Neutrophil (primary cell): ENCODE measurements around the gene NCK2.

Experiments
- H3K27ac ChIP-seq: fragments of 200-600 bp; sonication (generic); 2 replicates; pipeline ENCODE4 v1.5.1; 2016; ENCODE audit warnings: mild to moderate bottlenecking, moderate library complexity
- H3K27me3 ChIP-seq: fragments of 200-600 bp; sonication (generic); 2 replicates; pipeline ENCODE4 v1.6.0; 2016; ENCODE audit warnings: mild to moderate bottlenecking
- H3K36me3 ChIP-seq: fragments of 200-600 bp; sonication (generic); 2 replicates; pipeline ENCODE4 v1.5.1; 2017
- H3K4me1 ChIP-seq, 2 experiments: fragments of 200-600 bp in 1 of 2; sonication (generic) in 1 of 2; 1 replicate in 1 of 2; 2 replicates in 1 of 2; pipeline versions ENCODE4 v1.5.1 to v1.6.1; 2013 to 2016; ENCODE audit warnings: low read depth in 1 of 2, low read length in 1 of 2, mild to moderate bottlenecking in 1 of 2, moderate library complexity in 1 of 2; ENCODE audit not compliant: control insufficient read depth in 1 of 2, insufficient read depth in 1 of 2
- H3K4me3 ChIP-seq, 2 experiments: fragments of 200-600 bp in 1 of 2; sonication (generic) in 1 of 2; 1 replicate in 1 of 2; 2 replicates in 1 of 2; pipeline ENCODE4 v1.5.1; 2013 to 2016; ENCODE audit warnings: low read depth in 1 of 2, low read length in 1 of 2, mild to moderate bottlenecking in 1 of 2, moderate library complexity in 1 of 2
- H3K9me3 ChIP-seq: fragments of 200-600 bp; sonication (generic); 2 replicates; pipeline ENCODE4 v1.5.1; 2016
- TF ChIP-seq, protein P1 (sequence below): fragments of 200-600 bp; sonication (generic); IDR thresholded peaks from 2 replicates; pipeline ENCODE4 v1.5.1; 2016; ENCODE audit warnings: antibody characterized with exemption

The NCK2 gene

GRCh38 chr2:105834931-105835330 is 90.2 kb downstream of the NCK2 start:
- Histone ChIP-seq H3K4me1 (peaks cover 0 to 7% of the 10 kb centered on the region in 2 experiments), H3K9me3 (no peaks in the 10 kb centered on the region), H3K27ac (peak overlapping the region; percentile 64), H3K27me3 (no peaks in the 10 kb centered on the region), H3K36me3 (no peaks in the 10 kb centered on the region), H3K4me3 (no peak overlapping the region)
- TF ChIP-seq, protein P1, sequence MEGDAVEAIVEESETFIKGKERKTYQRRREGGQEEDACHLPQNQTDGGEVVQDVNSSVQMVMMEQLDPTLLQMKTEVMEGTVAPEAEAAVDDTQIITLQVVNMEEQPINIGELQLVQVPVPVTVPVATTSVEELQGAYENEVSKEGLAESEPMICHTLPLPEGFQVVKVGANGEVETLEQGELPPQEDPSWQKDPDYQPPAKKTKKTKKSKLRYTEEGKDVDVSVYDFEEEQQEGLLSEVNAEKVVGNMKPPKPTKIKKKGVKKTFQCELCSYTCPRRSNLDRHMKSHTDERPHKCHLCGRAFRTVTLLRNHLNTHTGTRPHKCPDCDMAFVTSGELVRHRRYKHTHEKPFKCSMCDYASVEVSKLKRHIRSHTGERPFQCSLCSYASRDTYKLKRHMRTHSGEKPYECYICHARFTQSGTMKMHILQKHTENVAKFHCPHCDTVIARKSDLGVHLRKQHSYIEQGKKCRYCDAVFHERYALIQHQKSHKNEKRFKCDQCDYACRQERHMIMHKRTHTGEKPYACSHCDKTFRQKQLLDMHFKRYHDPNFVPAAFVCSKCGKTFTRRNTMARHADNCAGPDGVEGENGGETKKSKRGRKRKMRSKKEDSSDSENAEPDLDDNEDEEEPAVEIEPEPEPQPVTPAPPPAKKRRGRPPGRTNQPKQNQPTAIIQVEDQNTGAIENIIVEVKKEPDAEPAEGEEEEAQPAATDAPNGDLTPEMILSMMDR: no peak

- Histone ChIP-seq H3K4me3 (no peak overlapping the region), H3K4me1 (peaks cover 0 to 7% of the 10 kb centered on the region in 2 experiments), H3K27ac (no peak overlapping the region), H3K27me3 (no peaks in the 10 kb centered on the region), H3K36me3 (no peaks in the 10 kb centered on the region), H3K9me3 (no peaks in the 10 kb centered on the region)
- TF ChIP-seq, protein P1: no peak
These were observed 91.6 kb downstream of the NCK2 start for GRCh38 chr2:105836341-105836740.

DNA sequence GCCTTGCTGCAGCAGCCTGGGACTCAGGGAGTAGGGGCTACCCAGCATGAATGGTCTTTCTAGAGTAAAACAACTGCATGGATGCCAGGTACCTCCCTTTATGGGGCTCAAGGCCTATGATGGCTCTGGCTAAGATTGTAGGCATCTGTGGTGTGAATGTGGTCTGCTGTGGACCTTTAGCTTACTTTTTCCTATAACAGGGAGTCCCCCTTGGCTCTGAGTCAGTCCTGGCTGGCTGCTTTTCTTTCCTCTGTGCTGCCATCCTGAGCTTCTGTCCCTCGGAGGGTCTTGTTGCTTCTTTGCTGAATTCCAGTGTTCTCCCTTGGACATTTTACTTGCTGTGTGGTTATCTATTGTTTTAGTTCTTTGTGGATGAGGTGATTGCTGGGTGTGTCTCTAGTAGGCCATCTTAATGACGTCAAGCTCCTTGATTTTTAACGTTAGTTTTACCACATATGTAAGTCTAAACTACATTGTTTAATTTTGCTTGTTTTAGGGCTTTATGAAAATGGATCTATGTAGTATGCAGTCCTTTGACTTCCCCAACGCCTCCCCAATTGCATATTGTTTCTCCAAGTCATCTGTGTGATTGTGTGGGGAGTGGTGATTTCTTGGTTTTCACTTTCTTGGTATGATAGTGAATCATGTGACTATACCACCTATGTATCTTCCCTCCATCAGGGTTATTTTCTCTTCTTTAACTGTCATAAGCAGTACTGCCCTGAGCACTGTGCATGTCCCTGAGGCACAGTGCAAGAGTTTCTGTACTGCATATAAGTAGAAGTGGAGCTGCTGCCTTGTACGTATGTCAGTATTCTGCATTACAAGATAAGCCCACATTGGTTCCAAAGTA is 92.4 kb downstream of the NCK2 start:
- Histone ChIP-seq H3K36me3 (no peaks in the 10 kb centered on the region), H3K4me1 (peaks cover 0 to 7% of the 10 kb centered on the region in 2 experiments), H3K4me3 (no peak overlapping the region), H3K27me3 (no peaks in the 10 kb centered on the region), H3K9me3 (no peaks in the 10 kb centered on the region), H3K27ac (no peak overlapping the region)
- TF ChIP-seq, protein P1: no peak

DNA sequence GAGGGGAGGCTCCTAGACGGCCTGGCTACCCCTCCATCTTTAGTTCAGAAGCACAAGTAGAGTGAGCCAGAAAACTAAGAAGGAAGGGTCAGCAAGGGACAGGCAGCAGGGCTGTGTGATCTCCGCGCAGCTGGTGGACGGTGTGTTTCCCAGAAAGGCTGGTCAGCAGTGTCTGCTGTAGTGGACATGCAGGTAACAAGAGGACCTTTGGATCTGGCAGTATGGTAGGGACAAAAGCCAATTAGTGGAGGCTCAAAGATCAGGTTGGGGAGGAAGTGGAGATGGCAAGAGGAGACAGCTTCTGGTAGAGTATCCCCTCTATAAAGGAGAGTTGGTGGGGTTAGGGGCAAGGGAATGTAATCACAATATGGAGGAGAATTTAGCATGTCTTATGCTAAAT is 95.1 kb downstream of the NCK2 start:
- Histone ChIP-seq H3K27ac (peak overlapping the region; percentile 19), H3K4me1 (peaks cover 4 to 8% of the 10 kb centered on the region in 2 experiments), H3K9me3 (no peaks in the 10 kb centered on the region), H3K36me3 (no peaks in the 10 kb centered on the region), H3K4me3 (no peak overlapping the region), H3K27me3 (no peaks in the 10 kb centered on the region)
- TF ChIP-seq, protein P1: no peak

DNA sequence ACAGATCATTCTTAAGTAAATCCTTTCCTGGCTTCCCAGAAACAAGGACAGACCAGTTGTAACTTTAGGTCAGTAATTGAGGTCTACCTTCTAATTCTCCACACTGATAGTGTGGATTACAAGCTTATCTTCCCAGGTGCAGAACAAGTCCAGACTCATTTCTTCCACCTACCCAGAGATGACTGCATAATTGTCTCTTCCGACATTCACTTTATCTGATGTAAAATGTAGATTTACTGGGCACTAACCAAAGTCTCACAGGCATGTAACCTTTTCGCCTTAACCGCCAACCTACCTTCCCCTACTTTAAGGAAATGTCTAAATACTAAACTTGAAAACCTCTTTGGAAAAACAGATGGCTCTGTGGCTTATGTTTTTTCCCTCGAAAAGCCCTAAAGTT is 96.2 kb downstream of the NCK2 start:
- Histone ChIP-seq H3K27ac (peak overlapping the region; percentile 24), H3K4me1 (peaks cover 4 to 15% of the 10 kb centered on the region in 2 experiments), H3K36me3 (no peaks in the 10 kb centered on the region), H3K9me3 (no peaks in the 10 kb centered on the region), H3K27me3 (no peaks in the 10 kb centered on the region), H3K4me3 (no peak overlapping the region)
- TF ChIP-seq, protein P1: no peak
